Left ventricle myocardium inferior (tissue), 1 donor: ENCODE data around the gene TIMM17A. TPM values are rescaled to one million over a fixed set of nuclear protein-coding genes. Genes with fewer than 3 reads are reported as not detected.
A peak's percentile ranks its signal among the peaks of the same experiment; 100 is the strongest.

Experiments used
- DNase-seq: peaks from one replicate; pipeline ENCODE4 v3.0.0-alpha.2; 2020
- H3K27ac ChIP-seq: fragments of 200-600 bp; replicated peaks from 2 replicates; pipeline ENCODE4 v1.8.0; 2021
- H3K27me3 ChIP-seq: fragments of 200-600 bp; 2 replicates; pipeline ENCODE4 v1.8.0; 2021; ENCODE audit warnings: low read depth
- H3K36me3 ChIP-seq: fragments of 200-600 bp; 2 replicates; pipeline ENCODE4 v1.8.0; 2021
- H3K4me1 ChIP-seq: fragments of 200-600 bp; 2 replicates; pipeline ENCODE4 v1.8.0; 2021
- H3K4me3 ChIP-seq: fragments of 200-600 bp; 2 replicates; pipeline ENCODE4 v1.8.0; 2021; ENCODE audit warnings: mild to moderate bottlenecking, moderate library complexity
- H3K9me3 ChIP-seq: fragments of 200-600 bp; replicated peaks from 2 replicates; pipeline ENCODE4 v1.8.0; 2021
- CTCF ChIP-seq: fragments of 200-600 bp; IDR thresholded peaks from 2 replicates; pipeline ENCODE4 v1.8.0; 2021; ENCODE audit warnings: antibody characterized with exemption, mild to moderate bottlenecking, borderline replicate concordance
- intact Hi-C: fragments of 100-400 bp; cut with micrococcal nuclease; formaldehyde crosslinking; loops from one replicate; pipeline ENCODE4 v1.11.0; 2022
- total RNA-seq: library from RNA; stranded (reverse); fragmentation: NEBNext Ultra II Directional; extraction: Animal tissue kit (Norgen Biotek cat#: 25700); gene quantifications from one replicate; pipeline ENCODE4 v1.2.1, GENCODE V29; 2021
- donor health status: DM: no; HTN: yes; CAD: no; lungs with severe emphysema.

Gene TIMM17A
- total RNA-seq, 1 donor from 2014 or later: 87.5 TPM

GRCh38 chr1:201985355-201985754, 30.1 kb downstream of the TIMM17A start:
- no peak for TF ChIP-seq CTCF
- Histone ChIP-seq H3K27ac (peak overlapping the region; percentile 53), H3K9me3 (no peaks in the 10 kb centered on the region), H3K36me3 (peaks cover 18% of the 10 kb centered on the region), H3K27me3 (no peaks in the 10 kb centered on the region), H3K4me1 (peaks cover 60% of the 10 kb centered on the region), H3K4me3 (no peak overlapping the region)
- intact Hi-C loops: no loop called here
- no peak for DNase-seq

GRCh38 chr1:201988601-201989000, 33.3 kb downstream of the TIMM17A start:
- no peak for TF ChIP-seq CTCF
- H3K27me3 ChIP-seq: no peaks in the 10 kb centered on the region
- H3K9me3 ChIP-seq: no peaks in the 10 kb centered on the region
- no peak for DNase-seq
- H3K27ac ChIP-seq: no peak overlapping the region
- intact Hi-C loops: no loop called here
- peaks cover 45% of the 10 kb centered on the region for H3K36me3 ChIP-seq
- peaks cover 53% of the 10 kb centered on the region for H3K4me1 ChIP-seq
- H3K4me3 ChIP-seq: no peak overlapping the region

- H3K36me3 ChIP-seq: peaks cover 54% of the 10 kb centered on the region
- peak overlapping the region; percentile 46 for H3K27ac ChIP-seq
Measured at GRCh38 chr1:201989354-201990128, 34.2 kb downstream of the TIMM17A start.

GRCh38 chr1:201990427-201990826, 35.1 kb downstream of the TIMM17A start:
- Histone ChIP-seq H3K36me3 (peaks cover 57% of the 10 kb centered on the region), H3K4me3 (no peak overlapping the region), H3K27me3 (no peaks in the 10 kb centered on the region), H3K9me3 (no peaks in the 10 kb centered on the region), H3K27ac (peak overlapping the region; percentile 46), H3K4me1 (peaks cover 35% of the 10 kb centered on the region)
- peak; percentile 49 for DNase-seq
- no peak for TF ChIP-seq CTCF
- intact Hi-C loops: no loop called here

More at GRCh38 chr1:201989354-201990128, 34.2 kb downstream of the TIMM17A start:
- Histone ChIP-seq H3K27me3 (no peaks in the 10 kb centered on the region), H3K4me3 (no peak overlapping the region), H3K4me1 (peaks cover 44% of the 10 kb centered on the region), H3K9me3 (no peaks in the 10 kb centered on the region)
- TF ChIP-seq CTCF: no peak
- no peak for DNase-seq
- intact Hi-C loops: no loop called here

- Histone ChIP-seq H3K27me3 (no peaks in the 10 kb centered on the region), H3K4me1 (peaks cover 10% of the 10 kb centered on the region), H3K4me3 (no peak overlapping the region), H3K27ac (no peak overlapping the region), H3K9me3 (no peaks in the 10 kb centered on the region), H3K36me3 (peaks cover 90% of the 10 kb centered on the region)
- intact Hi-C loops: no loop called here
- TF ChIP-seq CTCF: peak; percentile 77
- no peak for DNase-seq
Measured at GRCh38 chr1:201999625-202000238, 44.4 kb downstream of the TIMM17A start.
